GM15510 (cell line): Measurements from ENCODE around the gene CAPNS1.

ENCODE experiments used
- POLR2A ChIP-seq: IDR thresholded peaks from 3 replicates; pipeline ENCODE4 v1.6.1; 2011; ENCODE audit warnings: borderline replicate concordance; ENCODE audit not compliant: insufficient read length; ENCODE audit errors: extremely low read depth

Gene CAPNS1

GRCh38 chr19:36153126-36153525 is 13.3 kb downstream of the CAPNS1 start:
- TF ChIP-seq POLR2A, result no peak

GRCh38 chr19:36160821-36161596 is 21.1 kb downstream of the CAPNS1 start:
- no peak for TF ChIP-seq POLR2A

GRCh38 chr19:36163813-36164212 is 23.9 kb downstream of the CAPNS1 start:
- no peak for TF ChIP-seq POLR2A

DNA sequence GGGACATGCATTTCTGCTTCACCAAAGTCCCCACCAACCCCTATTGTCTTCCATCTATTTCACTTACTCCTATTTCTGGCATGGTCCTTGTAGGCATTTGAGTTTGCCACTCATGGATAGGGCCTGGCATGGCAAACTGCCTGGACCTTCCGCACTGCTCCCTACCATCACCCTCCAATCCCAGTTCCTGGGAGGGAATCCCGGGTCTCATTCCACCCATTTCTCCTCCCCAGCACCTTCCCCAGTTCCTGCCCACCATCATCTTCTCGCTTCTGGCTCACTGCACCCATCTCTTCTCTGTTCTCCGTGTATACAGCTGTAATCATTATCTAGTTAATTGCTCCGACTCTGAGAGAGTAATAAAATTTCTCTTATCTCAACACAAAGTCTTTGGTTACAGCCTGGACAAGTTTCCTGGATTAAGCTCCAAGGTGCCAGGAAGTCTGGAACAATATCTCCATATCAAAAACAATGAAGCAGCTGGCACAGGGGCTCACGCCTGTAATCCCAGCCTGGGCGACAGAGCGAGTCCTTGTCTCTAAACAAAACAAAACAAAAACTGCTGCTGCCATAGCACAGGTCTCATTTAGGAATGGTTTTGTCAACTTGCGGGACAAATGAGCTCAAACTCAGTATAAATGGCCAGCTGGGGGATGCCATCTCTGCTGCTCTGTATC is 29.4 kb downstream of the CAPNS1 start:
- TF ChIP-seq POLR2A, result no peak

DNA sequence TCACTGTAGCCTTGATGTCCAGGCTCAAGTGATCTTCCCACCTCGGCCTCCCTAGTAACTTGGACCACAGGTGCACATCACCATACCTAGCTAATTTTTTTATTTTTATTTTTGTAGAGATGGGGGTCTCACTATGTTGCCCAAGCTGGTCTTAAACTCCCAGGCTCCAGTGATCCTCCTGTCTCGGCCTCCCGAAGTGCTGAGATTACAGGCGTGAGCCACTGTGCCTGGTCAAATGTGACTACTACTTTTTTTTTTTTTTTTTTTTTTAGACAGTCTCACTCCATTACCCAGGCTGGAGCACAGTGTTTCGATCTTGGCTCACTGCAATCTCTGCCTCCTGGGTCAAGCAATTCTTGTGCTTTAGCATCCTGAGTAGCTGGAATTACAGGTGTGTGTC is 33.0 kb downstream of the CAPNS1 start:
- TF ChIP-seq POLR2A, result no peak

DNA sequence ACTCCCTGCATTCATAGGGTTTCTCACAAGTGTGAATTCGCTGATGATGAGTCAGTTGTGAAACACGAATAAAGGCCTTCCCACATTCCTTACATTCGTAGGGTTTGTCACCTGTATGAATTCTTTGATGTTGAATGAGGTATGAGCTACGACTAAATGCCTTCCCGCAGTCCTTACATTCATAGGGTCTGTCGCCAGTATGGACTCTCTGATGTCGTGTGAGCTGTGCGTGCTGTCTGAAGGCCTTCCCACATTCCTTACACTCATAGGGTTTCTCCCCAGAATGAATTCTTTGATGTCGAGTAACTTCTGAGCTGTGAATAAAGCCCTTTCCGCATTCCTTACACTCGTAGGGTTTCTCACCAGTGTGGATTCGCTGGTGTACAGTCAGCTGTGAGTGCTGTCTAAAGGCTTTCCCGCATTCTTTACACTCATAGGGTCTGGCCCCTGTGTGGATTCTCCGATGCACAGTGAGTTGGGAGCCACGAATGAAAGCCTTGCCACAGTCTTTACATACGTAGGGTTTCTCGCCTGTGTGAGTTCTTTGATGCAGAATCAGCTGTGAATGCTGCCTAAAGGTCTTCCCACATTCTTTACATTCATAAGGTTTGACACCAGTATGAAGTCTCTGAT is 42.9 kb downstream of the CAPNS1 start:
- TF ChIP-seq POLR2A, result no peak

DNA sequence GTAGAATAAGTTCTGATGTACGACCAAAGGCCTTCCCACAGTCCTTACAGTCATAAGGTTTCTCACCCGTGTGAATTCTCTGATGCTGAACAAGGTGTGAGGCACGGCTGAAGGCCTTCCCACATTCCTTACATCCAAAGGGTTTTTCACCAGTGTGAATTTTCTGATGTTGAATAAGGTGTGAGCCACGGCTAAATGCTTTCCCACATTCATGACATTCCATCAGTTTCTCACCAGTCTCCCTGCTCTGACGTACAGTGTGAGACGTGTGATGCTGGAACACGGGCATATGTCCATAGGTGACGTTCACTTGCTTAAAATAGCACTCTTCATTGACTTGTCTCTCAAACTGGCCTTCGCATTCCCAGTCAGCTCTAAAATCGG is 43.4 kb downstream of the CAPNS1 start:
- TF ChIP-seq POLR2A, result no peak

DNA sequence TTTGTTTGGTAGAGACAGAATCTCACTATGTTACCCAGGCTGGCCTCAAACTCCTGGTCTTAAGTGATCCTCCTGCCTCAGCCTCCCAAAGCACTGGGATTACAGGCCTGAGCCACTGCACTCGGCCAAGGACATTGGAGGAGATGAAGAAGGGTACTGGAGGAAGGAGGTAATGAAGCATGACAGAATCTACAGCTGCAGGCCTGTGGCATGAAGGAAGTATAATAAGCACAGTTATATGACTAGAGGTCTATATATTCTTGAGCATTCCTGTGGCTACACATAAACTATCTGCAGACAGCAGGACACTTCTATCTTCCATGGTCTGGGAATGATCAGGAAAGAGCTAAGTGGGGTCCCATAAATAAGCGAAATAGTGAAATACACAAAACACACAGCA is 56.4 kb downstream of the CAPNS1 start:
- TF ChIP-seq POLR2A, result no peak

GRCh38 chr19:36198119-36198518 is 58.3 kb downstream of the CAPNS1 start:
- TF ChIP-seq POLR2A, result no peak
